HG03469 (cell line): Measurements from ENCODE around the gene FAM81A.
A peak's percentile ranks its signal among the peaks of the same experiment; 100 is the strongest.

ENCODE experiments used
- ATAC-seq: cut with Tn5 transposase; IDR thresholded peaks from one replicate; pipeline ENCODE4 v1.9.1; 2021; ENCODE audit warnings: mild to moderate bottlenecking, moderate library complexity, moderate number of reproducible peaks; ENCODE audit not compliant: unreplicated experiment

FAM81A gene

GRCh38 chr15:59539799-59540198, 101.8 kb downstream of the FAM81A start:
- ATAC-seq: no peak

GRCh38 chr15:59540654-59541053, 102.7 kb downstream of the FAM81A start:
- no peak for ATAC-seq

GRCh38 chr15:59541750-59542149, 103.8 kb downstream of the FAM81A start:
- no peak for ATAC-seq

GRCh38 chr15:59543721-59544547, 105.9 kb downstream of the FAM81A start:
- ATAC-seq: peak; percentile 64

GRCh38 chr15:59545573-59545972, 107.6 kb downstream of the FAM81A start:
- no peak for ATAC-seq

GRCh38 chr15:59548501-59549226, 110.7 kb downstream of the FAM81A start:
- no peak for ATAC-seq

GRCh38 chr15:59549301-59550185, 111.6 kb downstream of the FAM81A start:
- no peak for ATAC-seq

GRCh38 chr15:59550530-59550929, 112.5 kb downstream of the FAM81A start:
- ATAC-seq: no peak

- ATAC-seq: no peak
These were observed 113.0 kb downstream of the FAM81A start for GRCh38 chr15:59550956-59551355.

- ATAC-seq: no peak
These were observed 116.1 kb downstream of the FAM81A start for GRCh38 chr15:59553879-59554735.

- ATAC-seq: no peak
These were observed 117.7 kb downstream of the FAM81A start for GRCh38 chr15:59555696-59556095.

GRCh38 chr15:59556380-59556779, 118.4 kb downstream of the FAM81A start:
- ATAC-seq: no peak

GRCh38 chr15:59557581-59557980, 119.6 kb downstream of the FAM81A start:
- ATAC-seq: no peak

- no peak for ATAC-seq
These were observed 120.9 kb downstream of the FAM81A start for GRCh38 chr15:59558851-59559250.

- ATAC-seq: no peak
These were observed 123.6 kb downstream of the FAM81A start for GRCh38 chr15:59561547-59561946.

GRCh38 chr15:59562448-59563186, 124.6 kb downstream of the FAM81A start:
- no peak for ATAC-seq

- no peak for ATAC-seq
These were observed 127.3 kb downstream of the FAM81A start for GRCh38 chr15:59565299-59565698.

GRCh38 chr15:59567324-59567723, 129.3 kb downstream of the FAM81A start:
- ATAC-seq: no peak

- no peak for ATAC-seq
These were observed 131.5 kb downstream of the FAM81A start for GRCh38 chr15:59569477-59569876.

- no peak for ATAC-seq
These were observed 132.3 kb downstream of the FAM81A start for GRCh38 chr15:59570315-59570714.
